CD4-positive, alpha-beta T cell treated with Interleukin-17A for 1 hour (primary cell): ENCODE data around the gene HASPIN.

Experiments used
- DNase-seq: peaks from one replicate; pipeline ENCODE4 v3.0.0-alpha.2; 2020

HASPIN gene

DNA sequence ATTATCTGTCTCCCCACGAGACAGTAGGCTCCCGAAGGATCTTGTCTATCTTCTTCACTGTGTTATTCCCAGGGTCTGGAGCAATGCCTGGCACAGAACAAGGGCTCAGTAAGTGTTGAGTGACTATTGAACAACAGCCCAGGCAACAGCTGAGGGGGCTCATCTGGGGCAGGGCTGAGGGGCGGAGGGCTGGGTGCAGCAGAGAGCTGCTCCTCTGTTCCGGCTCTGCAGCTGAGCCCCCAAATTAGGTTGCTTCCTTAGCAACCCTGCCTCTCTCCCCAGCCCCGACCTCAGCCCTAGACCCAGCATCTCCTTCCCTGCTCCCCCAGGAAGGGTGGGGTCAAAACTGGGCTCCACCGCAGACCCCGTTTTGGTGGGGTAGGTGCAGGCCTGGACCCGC lies 45.1 kb downstream of the HASPIN start:
- DNase-seq: no peak

DNA sequence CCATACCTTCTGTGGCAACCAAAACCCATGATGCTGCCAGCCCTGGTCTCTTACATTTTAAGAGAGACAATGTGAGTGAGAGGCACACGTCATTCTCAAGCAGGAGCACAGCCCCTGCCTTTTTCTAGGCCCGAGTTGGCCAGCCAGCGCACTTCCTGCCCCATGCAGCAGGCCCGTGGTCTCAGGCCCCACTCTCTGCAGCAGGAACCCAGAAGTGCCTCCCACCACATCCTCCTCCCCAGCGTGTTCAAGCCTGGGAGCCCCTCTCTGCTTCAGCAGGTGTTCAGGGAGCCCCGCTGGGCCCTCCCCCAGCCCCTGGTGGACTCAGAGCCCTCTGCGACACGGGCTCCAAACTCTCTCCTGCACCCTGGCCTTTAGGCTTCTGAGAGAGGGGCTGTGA lies 46.8 kb downstream of the HASPIN start:
- peak; percentile 55 for DNase-seq

DNA sequence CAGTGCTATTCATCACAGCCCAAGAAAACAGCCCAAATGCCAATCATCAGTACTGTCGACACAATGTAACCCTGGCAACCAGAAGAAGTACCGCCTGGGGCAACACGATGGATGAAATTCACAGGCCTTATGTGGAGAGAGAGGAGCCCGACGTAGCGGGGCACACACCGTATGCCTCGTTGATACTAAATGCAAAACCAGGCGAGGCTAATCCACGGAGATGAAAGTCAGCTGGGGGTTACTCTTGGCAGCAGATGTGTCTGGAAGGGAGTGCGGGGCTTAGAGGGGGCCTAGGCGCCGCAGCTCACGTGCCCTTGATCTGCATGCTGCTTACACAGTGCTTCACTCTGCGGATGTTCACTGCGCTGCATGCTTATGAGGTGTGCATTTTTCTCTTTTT lies 47.4 kb downstream of the HASPIN start:
- DNase-seq: no peak

DNA sequence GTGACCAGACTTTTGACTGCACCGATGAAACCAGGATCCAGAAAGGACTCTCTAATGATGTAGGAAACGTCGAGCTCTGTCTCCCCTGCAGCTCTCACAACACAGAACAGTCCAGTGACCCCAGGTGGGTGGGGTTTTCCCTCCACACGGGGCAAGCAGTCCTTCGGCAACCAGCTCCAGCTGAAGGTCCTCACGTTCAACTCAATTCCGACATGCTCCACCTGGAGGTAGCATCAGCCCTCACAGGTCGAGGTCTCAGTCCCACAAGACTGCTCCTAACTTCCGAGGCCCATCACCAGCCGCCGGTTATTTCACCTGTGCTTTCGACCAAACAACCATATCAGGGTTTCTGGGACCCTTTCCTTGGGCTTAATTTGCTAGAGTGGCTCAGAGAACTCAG lies 49.1 kb downstream of the HASPIN start:
- no peak for DNase-seq

DNA sequence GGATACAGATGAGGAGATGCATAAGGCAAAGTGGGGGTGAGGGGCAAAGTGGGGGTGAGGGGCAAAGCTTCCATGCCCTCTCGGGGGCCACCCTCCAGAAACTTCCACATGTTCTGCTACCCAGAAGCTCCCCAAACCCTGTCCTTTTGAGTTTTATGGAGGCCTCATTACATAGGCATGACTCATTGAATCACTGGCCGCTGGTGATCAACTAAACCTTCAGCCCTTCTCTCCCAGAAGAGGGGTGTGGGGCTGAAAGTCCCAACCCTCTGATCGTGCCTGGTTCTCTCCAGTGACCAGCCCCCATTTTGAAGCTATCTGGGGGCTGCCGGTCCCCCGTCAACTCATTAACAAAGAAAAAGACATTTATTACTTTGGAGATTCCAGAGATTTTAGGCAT lies 49.8 kb downstream of the HASPIN start:
- DNase-seq: no peak

DNA sequence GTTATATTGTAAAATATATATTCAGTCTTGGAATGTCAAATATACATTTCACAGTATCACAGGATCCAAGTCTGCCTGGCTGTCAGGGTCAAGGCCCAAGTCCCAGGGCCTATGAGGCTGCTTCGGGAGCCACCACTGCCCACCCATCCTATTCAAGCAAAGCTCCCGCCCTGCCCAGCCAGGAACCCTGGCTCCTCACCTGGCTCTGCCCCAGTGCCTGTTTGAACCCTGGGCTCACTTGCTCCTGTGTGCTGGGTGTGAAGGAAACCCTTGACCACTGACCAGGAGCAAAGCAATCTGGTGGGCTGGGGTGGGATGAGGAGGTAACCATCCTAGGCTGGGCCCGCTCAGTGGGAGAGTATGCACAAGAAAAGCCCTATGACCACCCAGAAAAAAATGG lies 50.3 kb downstream of the HASPIN start:
- no peak for DNase-seq
